Measurements from ENCODE around the gene HPS4.

The HPS4 gene

GRCh38 chr22:26453812-26454500 is 29.6 kb downstream of the HPS4 start:
- TF ChIP-seq CTCF (IDR thresholded peaks at IDR 0.05; ENCODE audit: control insufficient read depth, insufficient read depth, low read depth, low read length, missing control alignments) = no peak
- no peak overlapping the region for H3K4me3 ChIP-seq (ENCODE audit: control insufficient read depth, low read depth, low read length)
- no peak for DNase-seq (ENCODE audit: low read depth)

- no peak for DNase-seq (ENCODE audit: low read depth)
- H3K4me3 ChIP-seq (ENCODE audit: control insufficient read depth, low read depth, low read length) = no peak overlapping the region
- TF ChIP-seq CTCF (IDR thresholded peaks at IDR 0.05; ENCODE audit: control insufficient read depth, insufficient read depth, low read depth, low read length, missing control alignments) = no peak
These were observed 30.4 kb downstream of the HPS4 start for GRCh38 chr22:26453216-26453615.

- TF ChIP-seq CTCF (IDR thresholded peaks at IDR 0.05; ENCODE audit: control insufficient read depth, insufficient read depth, low read depth, low read length, missing control alignments) = no peak
- no peak overlapping the region for H3K4me3 ChIP-seq (ENCODE audit: control insufficient read depth, low read depth, low read length)
- DNase-seq (ENCODE audit: low read depth) = no peak
These were observed 31.2 kb downstream of the HPS4 start for GRCh38 chr22:26452236-26453016.

- DNase-seq (ENCODE audit: low read depth) = no peak
- TF ChIP-seq CTCF (IDR thresholded peaks at IDR 0.05; ENCODE audit: control insufficient read depth, insufficient read depth, low read depth, low read length, missing control alignments) = no peak
- no peak overlapping the region for H3K4me3 ChIP-seq (ENCODE audit: control insufficient read depth, low read depth, low read length)
These were observed 33.0 kb downstream of the HPS4 start for GRCh38 chr22:26450453-26451185.

- DNase-seq (ENCODE audit: low read depth) = no peak
- H3K4me3 ChIP-seq (ENCODE audit: control insufficient read depth, low read depth, low read length) = no peak overlapping the region
- no peak for TF ChIP-seq CTCF (IDR thresholded peaks at IDR 0.05; ENCODE audit: control insufficient read depth, insufficient read depth, low read depth, low read length, missing control alignments)
These were observed 34.6 kb downstream of the HPS4 start for GRCh38 chr22:26448941-26449340.

- no peak overlapping the region for H3K4me3 ChIP-seq (ENCODE audit: control insufficient read depth, low read depth, low read length)
- TF ChIP-seq CTCF (IDR thresholded peaks at IDR 0.05; ENCODE audit: control insufficient read depth, insufficient read depth, low read depth, low read length, missing control alignments) = no peak
- DNase-seq (ENCODE audit: low read depth) = no peak
These were observed 35.2 kb downstream of the HPS4 start for GRCh38 chr22:26448334-26448733.
